Hematopoietic multipotent progenitor cell treated with erythropoietin and hydrocortisone succinate and interleukin-3 and kit ligand, for 17 days (in vitro differentiated cells): ENCODE data around the gene MAPK10.
"Not testable (repeated sequence)": the region's sequence is repeated elsewhere in the genome, so short reads cannot be mapped to it uniquely, and the experiment has no call there.

Experiments
- DNase-seq: peaks from one replicate; pipeline ENCODE4 v3.0.0-alpha.2; 2015; ENCODE audit warnings: low spot score

The MAPK10 gene

GRCh38 chr4:86184216-86184900 lies 175.5 kb downstream of the MAPK10 start:
- DNase-seq, result no peak

GRCh38 chr4:86181585-86181984 lies 178.3 kb downstream of the MAPK10 start:
- DNase-seq, result no peak

DNA sequence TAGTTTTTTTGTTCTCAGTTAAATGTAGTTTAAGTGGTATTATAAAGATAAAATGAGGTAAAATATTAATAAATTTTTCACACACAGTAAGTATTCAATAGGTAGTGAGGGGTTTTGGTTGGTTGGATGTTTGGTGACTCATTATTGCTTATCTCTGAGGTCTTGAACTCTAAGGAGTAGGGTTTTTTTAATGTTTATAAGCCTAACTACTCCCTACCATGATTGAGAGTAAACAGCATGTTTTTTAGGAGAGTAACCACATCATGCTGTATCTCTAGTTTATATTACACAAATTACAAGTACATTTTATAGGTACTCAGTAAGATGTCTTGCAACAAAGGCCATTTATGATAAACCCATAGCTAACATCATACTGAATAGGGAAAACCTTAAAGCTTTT lies 181.6 kb downstream of the MAPK10 start:
- DNase-seq, result no peak

GRCh38 chr4:86174506-86174905 lies 185.3 kb downstream of the MAPK10 start:
- DNase-seq, result no peak

DNA sequence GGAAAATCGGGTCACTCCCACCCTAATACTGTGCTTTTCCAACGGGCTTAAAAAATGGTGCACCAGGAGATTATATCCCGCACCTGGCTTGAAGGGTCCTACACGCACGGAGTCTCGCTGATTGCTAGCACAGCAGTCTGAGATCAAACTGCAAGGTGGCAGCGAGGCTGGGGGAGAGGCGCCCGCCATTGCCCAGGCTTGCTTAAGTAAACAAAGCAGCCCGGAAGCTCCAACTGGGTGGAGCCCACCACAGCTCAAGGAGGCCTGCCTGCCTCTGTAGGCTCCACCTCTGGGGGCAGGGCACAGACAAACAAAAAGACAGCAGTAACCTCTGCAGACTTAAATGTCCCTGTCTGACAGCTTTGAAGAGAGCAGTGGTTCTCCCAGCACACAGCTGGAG lies 191.5 kb downstream of the MAPK10 start:
- DNase-seq, result not testable (repeated sequence)

GRCh38 chr4:86160426-86160825 lies 199.4 kb downstream of the MAPK10 start:
- DNase-seq, result no peak

DNA sequence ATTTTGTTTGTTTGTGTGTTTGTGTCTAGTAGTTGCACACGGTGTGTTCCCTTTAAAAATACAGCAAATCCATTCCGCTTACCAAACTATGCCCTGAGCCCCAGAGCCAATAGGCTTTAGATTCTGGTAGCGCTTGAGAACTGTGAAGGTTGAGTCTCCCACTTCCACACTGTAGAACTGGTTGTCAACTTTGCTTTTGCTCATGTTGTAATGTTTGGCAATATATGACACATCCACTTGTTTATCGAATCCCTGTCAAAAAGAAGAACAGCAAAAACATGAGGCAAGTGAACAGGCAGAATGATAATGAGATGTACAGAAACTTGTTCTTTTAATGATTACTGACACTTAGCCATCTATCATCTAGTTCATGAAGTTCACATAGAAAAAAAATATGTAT lies 200.6 kb downstream of the MAPK10 start:
- no peak for DNase-seq

- DNase-seq, result no peak
These were observed 203.3 kb downstream of the MAPK10 start for GRCh38 chr4:86156531-86156930.

DNA sequence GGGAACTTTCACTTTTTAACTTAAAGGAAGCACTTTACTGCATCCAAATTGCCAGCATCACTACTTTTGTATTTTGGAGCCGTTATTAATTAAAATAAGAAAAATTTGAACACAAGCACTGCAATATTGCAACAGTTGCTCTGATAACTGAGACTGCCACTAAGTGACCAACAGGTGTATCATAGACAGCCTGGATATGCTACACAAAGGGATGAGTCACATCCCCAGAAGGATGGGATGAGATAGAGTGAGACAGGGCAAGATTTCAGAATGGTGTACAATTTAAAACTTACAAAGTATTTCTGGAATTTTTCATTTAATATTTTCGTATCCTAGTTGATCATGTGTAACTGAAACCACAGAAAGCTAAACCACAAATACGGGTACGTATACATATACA lies 204.1 kb downstream of the MAPK10 start:
- no peak for DNase-seq

DNA sequence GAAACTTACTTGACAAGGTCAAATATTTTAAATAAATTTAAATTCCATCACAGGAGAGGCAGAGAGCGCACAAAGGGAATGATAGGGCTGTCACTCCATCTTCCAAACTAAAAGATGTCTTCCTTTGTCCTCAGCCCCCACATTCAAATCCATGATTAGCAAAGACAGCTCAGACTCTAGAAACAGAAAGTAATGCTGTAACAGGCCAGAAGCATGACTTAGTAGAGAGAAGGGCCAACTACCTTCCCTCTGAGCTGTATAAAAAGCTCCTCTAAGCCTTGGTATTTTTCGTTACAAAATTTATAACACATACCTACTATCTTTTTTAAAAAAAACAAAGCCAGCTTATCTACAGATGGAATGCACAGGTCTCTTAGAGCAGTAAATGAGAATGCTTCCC lies 207.4 kb downstream of the MAPK10 start:
- no peak for DNase-seq

DNA sequence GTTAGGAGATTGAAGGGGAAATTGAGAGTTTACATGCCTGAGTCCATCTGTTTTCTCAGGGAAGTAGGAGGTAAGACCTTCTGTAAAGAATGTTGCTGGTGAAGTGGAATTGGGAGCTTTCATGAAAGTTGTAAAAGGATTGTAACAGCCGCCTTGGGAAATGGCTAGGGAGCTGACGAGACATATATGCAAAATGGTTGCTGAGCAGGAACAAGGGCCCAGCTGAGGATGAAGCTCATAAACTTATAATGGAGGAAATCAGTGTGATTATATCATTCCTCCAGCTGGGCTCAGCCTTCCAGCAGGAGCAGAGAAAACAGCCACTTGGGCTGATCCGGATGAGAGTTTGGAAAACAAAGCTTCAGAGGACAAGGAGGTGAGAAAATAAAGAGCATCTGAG lies 208.7 kb downstream of the MAPK10 start:
- DNase-seq, result no peak

- no peak for DNase-seq
These were observed 218.7 kb downstream of the MAPK10 start for GRCh38 chr4:86141161-86141560.

- DNase-seq, result no peak
These were observed 227.4 kb downstream of the MAPK10 start for GRCh38 chr4:86132468-86132867.

- DNase-seq, result no peak
These were observed 228.4 kb downstream of the MAPK10 start for GRCh38 chr4:86131456-86131855.

- DNase-seq, result no peak
These were observed 229.5 kb downstream of the MAPK10 start for GRCh38 chr4:86130160-86130933.

- DNase-seq, result no peak
These were observed 230.3 kb downstream of the MAPK10 start for GRCh38 chr4:86129546-86129945.

- DNase-seq, result no peak
These were observed 237.4 kb downstream of the MAPK10 start for GRCh38 chr4:86122404-86122803.

- no peak for DNase-seq
These were observed 241.1 kb downstream of the MAPK10 start for GRCh38 chr4:86118711-86119110.

DNA sequence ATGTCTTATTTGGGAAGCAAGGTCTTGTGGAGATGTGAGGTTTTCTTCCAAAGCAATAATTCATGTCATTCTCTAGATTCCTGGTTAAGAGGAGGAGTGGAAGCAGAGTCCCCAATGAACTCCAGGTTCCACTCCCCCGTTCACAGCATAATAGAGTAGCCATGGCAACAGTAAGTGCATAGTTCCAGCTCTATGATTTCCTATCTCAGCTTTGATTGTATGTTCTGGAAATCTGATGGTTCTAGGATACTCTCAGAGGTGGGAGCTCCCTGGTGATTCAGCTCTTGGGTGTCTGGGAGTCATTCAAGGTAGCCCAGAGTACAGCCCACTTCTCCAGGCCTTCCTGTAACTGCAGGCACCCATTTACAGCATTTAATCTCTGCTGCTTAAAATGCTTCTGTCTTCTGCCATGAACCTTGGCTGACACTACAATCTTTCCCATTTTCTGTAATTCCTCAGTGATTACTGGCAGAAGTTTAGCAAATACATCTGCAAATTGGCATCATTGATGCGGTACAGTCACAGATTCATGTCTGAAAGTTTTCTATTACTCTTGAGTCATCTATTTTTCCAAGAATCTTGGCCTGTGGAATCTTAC lies 242.0 kb downstream of the MAPK10 start:
- no peak for DNase-seq

GRCh38 chr4:86114563-86114962 lies 245.3 kb downstream of the MAPK10 start:
- DNase-seq, result no peak

DNA sequence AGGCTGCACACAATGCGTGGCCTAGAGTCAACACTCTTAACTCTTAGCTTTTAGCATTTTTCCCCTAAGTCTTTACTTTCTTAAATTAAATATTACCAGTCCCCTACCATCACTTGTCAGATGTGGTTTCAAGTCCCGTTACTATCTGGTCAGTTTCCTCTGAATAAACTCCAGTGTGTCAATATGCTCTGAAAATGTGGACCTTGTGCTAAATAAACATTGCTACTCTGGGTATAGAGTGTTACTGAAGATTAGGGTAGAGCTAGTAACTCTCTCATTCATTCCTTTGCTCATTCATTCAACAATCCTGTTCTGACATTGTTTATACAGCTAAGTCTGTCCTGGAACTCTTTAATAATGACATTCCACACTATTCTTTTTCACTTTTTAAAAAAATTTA lies 251.0 kb downstream of the MAPK10 start:
- DNase-seq, result no peak

DNA sequence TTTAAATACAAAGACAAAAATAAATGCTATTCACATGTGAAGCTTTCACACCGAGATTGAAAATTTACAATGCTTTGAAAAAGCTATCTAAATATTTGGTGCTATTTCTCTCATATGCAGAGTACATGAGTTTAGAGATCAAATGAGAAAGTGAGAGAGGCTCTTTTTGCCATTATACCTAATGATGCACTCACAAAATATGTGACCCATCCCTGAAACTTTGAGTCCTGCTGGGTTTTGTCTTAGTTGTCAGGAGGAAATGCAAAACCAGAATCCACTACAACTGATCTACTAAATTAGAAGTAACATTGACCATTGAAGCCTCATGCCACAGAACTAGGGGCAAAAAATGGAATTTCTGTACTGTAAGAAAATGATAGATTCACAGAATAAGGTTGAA lies 251.7 kb downstream of the MAPK10 start:
- DNase-seq, result no peak

- DNase-seq, result no peak
These were observed 252.7 kb downstream of the MAPK10 start for GRCh38 chr4:86107112-86107511.
